ENCODE results near the gene LRMDA.

GRCh38 chr10:75681334-75681733 lies 249.9 kb downstream of the LRMDA start:
- TF ChIP-seq CTCF (IDR thresholded peaks at IDR 0.05) (no peak), POLR2A (IDR thresholded peaks at IDR 0.05) (no peak)

Measured in body of pancreas (tissue), 4 donors.